HG03103 (cell line): ENCODE measurements around the gene SFT2D3.

ENCODE experiments used
- ATAC-seq: cut with Tn5 transposase; IDR thresholded peaks from one replicate; pipeline ENCODE4 v1.9.1; 2021; ENCODE audit warnings: low read depth; ENCODE audit not compliant: unreplicated experiment

Gene SFT2D3

DNA sequence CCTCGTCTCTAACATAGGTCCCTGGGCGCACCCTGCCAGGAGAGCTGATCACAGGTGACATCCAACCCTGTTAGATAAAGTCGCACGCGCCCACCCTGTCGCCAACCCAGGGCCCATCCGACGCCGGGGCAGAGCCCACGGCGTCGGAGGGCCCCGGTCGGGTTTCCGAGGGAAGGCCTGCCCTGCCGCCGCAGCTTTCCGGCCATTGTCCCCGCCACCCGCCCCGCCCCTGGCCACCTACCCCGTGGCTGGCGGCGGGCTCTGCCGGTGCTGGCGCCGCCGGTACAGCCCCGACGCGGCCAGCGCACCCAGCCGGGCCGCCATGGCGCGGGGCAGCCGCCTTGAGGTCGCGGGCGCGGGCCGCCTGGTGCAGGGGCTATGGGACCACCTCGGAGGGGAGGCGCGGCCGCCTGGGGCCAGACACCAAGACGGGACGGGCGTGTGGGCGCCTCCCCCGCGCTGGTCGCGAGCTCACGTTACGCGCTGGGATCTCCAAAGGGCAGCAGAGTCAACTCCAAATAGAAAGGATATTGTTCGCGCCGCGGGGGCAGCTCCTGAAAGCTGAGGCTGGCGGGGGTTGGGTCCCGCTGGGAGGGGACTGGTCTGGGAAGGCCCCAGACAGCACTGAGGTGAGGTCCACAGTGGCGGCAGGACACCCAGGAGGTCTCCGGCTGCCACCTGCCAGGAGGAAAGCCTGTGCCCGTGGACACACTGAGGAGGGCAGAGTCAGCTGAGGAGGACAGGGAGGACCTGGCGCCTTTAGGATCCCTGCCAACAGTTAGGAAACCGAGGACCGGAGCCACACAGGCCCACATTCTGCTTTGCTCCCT lies 37.0 kb upstream of the SFT2D3 start:
- ATAC-seq: no peak

DNA sequence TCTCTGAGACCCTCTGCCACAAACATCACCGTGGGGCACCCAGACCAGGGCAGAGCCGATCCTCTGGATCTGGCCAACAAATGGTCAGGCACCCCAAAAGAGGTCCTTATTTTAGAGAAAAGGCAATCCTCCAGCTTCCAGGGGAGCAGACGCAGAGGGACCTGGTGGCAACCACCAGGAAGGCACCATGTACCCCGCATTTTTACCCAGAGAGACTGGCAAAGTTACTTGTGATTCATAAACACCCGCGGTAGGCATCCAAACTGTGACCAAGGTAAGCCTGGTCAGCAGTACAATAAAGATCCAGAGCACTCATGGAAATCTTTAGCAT lies 36.4 kb upstream of the SFT2D3 start:
- no peak for ATAC-seq

DNA sequence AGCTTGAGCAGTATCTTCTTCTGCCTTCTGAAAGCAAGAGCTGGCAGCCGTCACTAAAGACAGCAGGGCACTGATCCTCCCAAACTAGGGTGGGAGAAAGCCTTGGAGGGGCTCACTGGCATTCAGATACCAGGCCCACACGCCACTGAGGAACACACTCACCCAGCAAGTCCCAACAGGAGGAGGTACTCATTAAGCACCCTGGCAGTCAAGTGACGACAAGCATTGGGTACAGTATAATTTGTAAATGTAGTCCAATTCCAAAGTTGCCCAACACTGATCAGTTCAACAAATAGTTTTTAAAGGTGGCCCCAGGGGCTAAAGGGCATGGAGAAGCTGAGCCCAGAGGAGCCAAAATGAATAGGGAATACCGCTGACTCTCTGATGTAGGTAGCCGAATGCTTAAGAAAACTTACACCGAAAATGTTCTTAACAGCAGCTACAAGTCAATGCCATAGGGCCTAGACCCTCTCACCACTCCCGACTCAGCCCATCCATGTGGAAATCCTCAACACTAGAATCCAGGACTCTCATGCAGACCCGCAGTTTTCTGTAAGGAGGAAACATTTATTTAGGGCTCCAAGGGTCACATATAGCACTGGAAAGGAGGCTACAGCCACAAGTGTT lies 35.9 kb upstream of the SFT2D3 start:
- no peak for ATAC-seq

DNA sequence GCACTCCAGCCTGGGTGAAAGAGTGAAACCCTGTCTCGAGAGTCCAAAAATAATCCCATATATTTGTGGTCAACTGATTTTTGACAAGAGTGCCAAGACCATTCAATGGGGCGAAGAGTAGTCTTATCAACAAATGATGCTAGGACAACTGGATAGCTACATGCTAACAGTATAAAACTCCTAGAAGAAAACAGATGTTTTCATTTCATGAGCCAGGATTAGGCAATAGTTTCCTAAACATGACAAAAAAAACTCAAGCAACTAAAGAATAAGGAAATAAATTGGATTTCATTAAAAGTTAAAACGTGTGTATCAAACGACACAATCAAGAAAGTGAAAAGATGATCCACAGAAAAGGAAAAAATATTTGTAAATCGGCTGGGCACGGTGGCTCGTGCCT lies 32.2 kb upstream of the SFT2D3 start:
- ATAC-seq: no peak

DNA sequence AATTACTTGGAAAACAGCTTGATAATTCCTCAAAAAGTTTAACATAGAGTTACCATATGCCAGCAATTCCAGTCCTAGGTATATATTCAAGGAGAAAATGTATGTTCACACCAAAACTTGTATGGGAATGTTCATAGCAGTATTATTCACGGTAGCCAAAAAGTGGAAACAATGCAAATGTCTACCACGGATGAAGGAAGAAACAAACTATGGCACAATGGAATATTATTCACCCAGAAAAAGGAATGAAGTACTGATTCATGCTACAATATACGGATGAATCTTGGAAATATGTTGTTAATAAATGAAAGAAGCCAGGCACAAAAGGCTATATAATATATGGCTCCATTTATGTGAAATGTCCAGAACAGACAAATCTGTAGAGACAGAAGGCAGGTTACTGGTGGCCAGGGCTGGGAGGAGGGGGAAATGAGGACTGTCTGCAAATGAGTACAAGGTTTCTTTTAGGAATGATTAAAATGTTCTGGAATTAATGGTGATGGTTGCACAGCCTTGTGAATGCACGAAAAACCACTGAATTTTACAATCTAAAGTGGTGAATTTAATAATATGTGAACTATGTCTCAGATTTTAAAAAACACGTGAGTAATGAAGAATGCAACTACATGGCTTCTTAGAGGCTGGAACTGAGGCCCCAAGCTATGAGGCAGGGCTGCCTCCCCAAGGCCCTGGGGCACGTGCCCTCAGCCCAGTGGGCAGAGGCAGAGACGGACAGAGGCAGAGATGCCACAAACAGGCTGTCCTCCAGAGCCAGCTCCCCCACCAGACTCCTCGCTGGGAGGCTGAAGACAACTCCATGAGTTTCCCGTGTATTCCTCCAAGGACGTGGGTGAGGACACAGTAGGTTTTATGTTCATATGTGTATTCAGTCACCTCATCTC lies 31.0 kb upstream of the SFT2D3 start:
- ATAC-seq: no peak

DNA sequence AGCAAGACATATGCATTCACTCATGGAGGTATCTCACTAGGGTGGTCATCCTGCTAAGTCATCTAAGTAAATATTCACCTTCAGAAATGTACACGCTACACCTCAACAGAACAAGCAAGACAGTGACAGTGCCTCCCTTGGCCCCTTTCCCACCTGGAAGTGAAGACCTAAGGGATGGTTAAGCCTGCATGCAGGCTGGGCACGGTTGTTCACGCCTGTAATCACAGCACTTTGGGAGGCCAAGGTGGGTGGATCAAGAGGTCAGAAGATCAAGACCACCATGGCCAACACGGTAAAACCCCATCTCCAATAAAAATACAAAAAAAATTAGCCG lies 30.4 kb upstream of the SFT2D3 start:
- no peak for ATAC-seq

DNA sequence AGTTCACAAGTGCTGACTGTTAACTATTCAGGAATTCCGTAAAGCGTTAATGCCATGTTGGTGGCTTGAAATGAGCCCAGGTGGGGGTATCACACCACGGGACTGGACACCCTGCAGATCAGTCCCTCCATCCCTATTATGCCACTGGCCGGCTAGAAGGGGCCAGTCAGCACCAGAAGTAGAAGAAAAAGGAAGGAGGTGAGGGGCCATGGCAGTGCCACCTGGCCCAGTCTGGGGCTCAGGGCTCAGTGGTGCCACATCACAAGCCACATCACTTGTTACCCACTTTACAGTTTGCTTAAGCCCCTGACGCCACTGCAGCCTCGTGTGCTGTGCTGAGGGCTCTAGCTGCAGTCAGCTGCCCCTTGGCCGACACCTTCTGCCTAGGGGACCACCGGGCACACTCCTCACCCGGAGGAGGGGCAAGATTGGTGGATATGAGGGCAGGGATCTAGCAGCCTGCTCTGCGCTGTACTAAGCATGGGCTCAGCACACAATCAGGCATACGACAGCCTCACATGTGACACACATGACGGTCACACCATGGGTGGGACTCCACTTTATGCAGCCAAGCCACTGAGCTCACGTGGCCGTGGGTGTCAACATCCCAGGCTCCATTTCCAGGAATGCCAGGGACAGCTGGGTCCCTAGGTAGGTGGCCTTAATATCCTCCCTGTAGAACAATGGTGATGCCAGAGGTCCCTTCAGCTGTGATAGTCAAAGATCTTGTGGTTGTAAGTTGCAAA lies 29.6 kb upstream of the SFT2D3 start:
- no peak for ATAC-seq

DNA sequence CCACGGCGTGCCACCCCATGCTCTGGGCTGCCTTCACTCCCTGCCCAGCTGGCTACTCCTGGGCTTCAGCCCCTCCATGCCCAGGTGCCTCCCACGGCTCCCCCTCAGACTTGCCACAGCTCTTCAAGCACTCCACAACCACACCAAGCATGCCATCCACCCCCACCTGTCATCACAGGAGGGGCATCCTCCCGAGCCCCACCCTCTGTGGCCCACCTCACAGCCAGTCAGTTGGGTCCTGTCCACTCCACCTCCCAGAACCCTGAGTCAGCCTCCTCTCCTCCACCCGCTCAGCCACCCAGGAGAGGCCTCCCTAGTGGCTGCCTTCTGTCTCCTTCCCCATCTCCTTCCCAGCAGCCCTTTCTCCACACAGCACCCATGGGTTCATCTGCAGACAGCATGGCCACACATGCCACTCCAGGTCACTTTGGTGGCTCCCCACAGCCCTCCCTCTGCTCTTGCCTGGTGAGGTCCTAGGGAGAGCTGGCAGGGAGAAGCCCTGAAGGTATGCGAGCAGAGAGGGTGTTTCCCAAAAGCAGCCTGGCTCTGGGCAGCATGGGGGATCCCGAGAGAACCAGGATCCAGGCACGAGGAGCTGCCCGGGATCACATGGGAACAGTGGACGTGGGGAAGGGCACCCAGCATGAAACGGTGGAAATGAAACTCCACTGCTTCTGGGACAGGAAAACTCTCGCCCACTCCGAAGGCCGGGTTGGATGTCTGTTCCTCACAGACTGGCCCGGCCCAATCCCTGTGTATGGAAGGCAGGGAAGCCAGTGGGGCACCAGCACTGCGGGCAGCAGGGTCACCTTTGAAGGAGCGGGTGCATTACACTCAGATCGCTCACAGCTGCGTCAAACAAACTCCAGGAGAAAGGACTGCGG lies 28.7 kb upstream of the SFT2D3 start:
- ATAC-seq: no peak

DNA sequence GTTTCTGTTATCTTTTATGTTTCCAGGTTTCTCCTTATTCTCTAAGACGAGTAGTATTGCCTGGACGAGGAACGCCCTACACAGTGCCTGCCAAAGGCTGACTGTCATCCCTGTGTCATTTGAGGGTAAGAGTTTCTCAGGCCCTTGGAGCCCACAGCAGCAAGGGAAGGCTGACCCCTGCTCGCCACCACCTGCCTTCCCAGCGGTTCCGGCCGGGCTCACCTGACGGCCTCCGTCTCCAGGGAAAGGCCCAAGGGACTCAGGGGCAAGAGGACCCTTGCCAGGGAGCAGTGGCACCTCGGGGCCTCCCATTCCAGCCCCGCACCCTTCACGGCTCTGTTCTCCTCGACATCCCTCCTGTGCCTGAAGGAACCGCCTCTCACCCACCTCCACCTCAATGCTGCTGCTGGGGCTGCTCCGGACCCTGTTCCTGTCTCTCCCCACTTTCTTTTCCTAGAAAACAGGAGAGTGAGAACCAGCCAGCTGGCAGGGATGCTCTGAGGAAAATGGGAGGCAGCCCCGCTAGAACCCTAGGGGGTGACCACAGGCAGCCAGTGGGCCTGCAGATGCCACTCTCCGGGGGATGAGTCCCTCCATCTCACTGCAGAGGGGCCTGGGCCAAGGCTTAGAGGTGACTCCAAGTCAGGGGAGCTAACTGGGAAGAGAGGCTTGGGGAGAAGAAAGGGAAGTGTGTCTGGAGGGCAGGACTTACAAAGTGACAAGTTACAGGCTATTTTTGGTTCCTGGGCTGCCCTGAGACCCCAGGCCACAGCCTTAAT lies 27.8 kb upstream of the SFT2D3 start:
- ATAC-seq: no peak

DNA sequence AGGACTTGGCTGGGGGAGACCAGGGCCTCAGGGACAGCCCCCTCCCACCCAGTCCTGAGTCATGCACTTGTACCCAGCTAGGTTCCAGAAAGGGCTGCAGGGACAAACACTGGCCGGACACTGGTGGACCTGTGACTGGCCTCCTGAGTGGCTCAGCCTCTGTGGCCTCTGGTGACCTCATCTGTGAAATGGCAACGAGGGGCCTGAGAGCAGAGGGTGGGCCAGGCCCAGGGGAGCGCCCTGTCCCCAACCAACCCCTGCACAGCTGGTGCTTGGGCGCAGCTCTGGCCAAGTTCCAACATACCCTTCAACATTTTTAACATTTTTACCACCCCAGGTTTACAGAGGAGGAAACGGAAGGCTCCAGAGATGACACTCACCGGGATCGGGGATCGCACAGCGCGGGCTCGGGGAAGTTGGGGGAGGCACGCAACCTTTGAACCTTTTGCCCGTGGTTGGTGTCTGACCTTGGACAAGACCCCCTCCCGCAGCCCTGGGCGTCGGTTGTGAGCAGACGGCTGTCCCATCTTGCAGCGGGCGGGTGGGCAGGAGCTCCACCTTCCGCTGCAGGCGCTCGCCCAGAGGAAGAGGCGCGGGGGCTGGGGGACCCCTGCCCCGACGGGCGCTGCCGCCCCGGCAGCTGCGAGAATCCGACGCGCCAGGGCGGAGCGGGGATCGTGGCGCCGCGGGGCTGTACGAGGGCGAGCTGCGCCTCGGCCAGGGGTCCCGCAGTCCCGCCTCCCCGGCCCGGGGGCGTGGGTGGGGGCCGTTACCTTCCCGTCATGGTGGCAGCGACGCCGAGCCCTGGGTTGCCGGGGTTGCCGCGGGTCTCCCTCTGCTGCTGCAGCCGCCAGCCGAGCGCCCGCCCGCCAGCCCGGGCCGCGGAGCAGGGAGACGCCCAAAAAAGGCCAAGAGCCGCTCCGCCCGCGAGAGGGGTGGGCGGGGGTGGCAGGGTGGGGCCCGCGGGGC lies 26.8 kb upstream of the SFT2D3 start:
- ATAC-seq: no peak

DNA sequence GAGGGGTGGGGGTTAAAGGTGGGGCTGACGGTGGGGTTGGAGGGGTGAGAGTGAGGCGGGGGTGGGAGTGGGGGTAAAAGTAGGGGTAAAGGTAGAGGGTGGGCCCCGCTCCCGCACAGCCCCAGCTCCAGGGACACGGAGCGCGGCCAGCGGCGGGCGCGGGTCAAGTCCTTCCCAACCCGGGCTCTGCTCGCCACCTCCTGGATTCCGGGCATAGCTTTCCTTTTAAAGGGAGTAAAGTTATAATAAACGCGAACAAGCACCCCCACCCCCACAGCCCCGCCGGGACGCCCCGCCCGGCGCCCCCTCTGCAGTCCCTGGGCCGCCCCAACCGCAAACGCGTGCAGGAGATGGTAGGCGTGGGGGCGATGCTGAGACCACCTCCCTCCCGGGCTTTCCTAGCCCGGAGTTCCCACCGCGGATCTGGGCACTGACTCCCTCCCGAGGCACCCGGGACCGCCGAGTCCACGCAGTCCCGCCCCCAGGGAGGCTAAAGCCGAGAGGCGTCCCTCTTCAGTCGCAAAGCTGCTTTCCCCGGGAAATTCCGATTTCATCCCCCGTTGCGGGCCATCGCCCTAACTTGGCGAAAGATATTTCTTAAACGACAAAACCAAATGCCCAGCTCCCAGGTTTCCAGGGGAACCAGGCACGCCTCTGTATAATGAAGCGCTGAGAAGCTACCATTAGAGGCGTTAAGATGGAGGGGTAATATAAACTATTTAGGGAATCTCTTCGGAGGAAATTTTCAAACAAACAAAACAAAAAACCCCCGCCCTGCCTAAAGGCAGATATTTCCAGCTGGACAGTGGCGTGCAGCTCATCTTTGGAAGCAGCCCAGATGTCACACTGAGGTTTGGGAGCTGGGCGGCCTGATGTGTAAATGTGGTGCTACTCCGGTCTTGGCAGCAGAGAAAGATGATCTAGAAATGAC lies 25.7 kb upstream of the SFT2D3 start, which contains the start of gene LIMS2:
TSS of gene LIMS2 (minus strand) at position 200 of the 931 bp plus-strand sequence. CDS start 506 bp downstream, outside the sequence.
- ATAC-seq: no peak

DNA sequence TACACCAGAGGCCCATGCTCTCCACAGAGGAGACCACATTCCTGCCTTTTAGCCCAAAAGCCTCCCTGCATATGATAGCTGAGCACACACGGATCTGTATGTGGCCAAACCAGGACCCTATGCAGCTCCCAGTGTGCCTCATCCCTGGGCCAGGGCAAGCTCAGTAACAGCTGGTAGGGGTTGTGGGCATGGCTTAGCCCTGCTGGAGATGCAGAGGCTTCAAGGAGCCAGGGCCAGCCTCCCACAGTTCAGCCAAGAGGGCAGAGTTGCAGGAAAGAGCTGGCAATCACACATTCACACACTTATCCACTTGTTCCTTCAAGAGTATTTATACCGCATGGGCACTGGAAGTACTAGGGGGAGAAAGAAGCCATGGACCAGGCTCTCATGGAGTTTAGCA lies 24.4 kb upstream of the SFT2D3 start:
- no peak for ATAC-seq

DNA sequence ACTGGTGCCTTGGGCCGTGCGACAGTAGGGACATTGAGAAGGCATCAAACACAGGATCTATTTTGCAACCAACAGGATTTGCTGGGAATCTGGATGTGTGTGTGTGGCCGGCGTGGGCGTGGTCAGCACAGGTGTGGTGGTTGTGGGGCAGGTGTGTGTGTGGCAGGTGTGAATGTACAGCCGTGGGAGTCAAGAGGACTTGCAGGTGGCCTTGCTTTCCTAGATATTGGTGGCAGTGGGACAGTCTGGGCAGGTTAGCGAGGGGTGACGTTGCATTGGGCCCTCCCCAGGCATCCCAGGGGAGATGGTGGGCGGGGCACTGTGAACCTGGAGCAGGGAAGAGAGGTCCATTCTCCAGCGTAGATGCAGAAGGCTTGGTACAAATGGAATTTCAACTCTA lies 22.8 kb upstream of the SFT2D3 start:
- no peak for ATAC-seq

DNA sequence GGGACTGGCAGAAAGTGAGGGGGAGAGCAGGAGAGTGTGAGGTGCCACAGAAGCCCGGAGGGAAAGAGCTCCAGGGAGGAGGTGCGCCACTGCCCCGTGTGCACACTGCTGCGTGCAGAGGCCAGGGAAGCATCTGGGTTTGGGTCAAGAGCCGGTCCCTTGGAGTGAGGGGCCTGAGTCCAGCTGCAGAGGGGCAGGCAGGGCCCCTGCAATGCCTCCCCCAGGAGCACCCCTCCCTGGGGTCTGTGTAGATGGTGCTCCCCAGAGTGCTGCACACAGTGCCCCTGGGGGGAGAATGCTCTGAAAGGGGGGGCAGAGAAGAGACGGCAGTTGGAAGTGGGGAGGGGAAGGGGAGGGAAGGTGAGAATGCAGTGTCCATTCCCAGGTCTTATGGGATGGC lies 22.3 kb upstream of the SFT2D3 start:
- ATAC-seq: no peak

DNA sequence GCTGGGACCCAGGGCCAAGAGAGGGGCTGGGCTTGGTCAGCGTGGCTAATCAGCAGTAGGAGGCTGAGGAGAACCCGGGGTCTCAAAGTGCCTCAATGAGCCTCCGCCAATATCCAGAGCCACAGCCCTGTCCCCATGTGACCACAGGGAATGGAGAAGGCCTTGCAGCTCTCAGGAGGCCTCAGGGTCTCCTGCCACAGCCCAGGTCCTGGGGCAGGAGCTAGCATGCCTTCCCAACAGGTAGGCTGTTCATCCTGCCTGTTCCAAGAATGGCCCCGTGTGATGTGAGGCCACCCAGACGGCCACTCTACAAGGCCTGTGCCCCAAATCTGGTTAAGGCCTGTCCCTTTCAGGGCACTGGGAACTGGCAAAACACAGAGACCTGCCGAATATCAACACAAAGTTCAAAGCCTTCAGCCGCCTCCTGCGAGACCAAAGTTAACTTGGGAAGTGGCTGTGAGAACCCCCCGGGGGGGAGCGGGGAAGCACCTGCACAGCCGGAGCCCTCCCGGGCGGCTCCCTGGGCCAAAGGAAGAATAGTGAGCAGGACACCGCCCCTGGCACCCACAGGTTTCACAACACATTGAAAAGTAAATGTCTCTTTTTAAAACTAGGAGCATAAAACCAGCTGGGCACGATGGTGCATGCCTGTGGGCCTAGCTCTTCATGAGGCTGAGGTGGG lies 21.5 kb upstream of the SFT2D3 start:
- no peak for ATAC-seq

DNA sequence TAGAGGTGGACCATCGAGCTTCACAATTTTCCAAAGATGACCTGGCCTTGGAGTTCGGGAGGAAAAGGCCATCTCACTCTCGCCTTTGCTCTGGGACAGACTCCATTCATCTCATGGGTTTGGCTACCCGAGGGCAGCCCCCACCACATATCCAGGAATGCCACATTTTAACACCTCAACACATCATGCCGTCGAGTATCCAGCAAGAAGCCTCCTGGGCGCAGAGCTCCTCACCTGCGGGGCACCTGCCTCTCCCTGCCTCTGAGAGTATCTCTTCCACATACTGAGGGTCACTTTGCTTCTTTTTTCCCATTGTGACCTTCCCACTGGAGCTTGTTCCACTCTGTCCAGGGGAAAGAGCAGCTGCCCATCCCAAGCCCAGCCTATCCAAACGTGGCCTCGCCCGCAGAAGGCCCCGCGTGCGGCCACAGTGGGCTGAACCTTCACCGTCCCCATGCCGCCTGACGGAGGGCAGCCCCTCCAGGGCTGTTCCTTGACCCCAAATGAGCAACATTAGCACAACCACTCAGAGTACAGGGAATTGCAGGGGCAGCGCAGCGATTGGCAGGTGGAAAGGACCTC lies 20.5 kb upstream of the SFT2D3 start:
- ATAC-seq: no peak
